Mucosa of descending colon (tissue), 3 donors: ENCODE data around the gene ELF5. TPM values are rescaled to one million over a fixed set of nuclear protein-coding genes. Genes with fewer than 3 reads are reported as not detected.

Experiments
- ATAC-seq: fragments of 200-7000 bp; cut with Tn5 transposase; one replicate; pipeline ENCODE4 v1.9.1; 2020; ENCODE audit warnings: mild to moderate bottlenecking, moderate library complexity
- DNase-seq, 3 donors: peaks; one replicate each; pipeline ENCODE4 v3.0.0-alpha.2; 2020
- H3K36me3 ChIP-seq: fragments of 200-600 bp; one replicate; pipeline ENCODE4 v1.8.0; 2021; ENCODE audit warnings: low read depth, mild to moderate bottlenecking
- H3K4me1 ChIP-seq: fragments of 200-600 bp; one replicate; pipeline ENCODE4 v1.8.0; 2021; ENCODE audit warnings: low read depth, mild to moderate bottlenecking
- H3K4me3 ChIP-seq: fragments of 200-600 bp; one replicate; pipeline ENCODE4 v1.8.0; 2021; ENCODE audit warnings: mild to moderate bottlenecking
- H3K9me3 ChIP-seq: fragments of 200-600 bp; one replicate; pipeline ENCODE4 v1.8.0; 2021; ENCODE audit warnings: mild to moderate bottlenecking
- intact Hi-C, 2 donors: fragments of 100-400 bp; cut with DNase I in 1 of 2; cut with micrococcal nuclease in 1 of 2; formaldehyde crosslinking; loops; one replicate each; pipeline versions ENCODE4 v1.11.0 to v1.11.1; 2022; cut with DNase I, micrococcal nuclease
- total RNA-seq, 3 donors: library from RNA; stranded (reverse); fragmentation: NEBNext Ultra II Directional in 2 of 3; extraction: Animal tissue kit (Norgen Biotek cat#: 25700) in 2 of 3; gene quantifications; one replicate each; pipeline versions ENCODE4 v1.2.1 to v1.2.4, GENCODE V29; 2021 to 2023
- TF ChIP-seq, protein P1 (sequence below): fragments of 200-600 bp; IDR thresholded peaks from one replicate; pipeline ENCODE4 v1.8.0; 2022; ENCODE audit warnings: antibody characterized with exemption, mild to moderate bottlenecking
- donor health status: DM: no; HTN: no; CAD: no; lungs with moderate emphysema.
- donor health status: DM: no; HTN: no; CAD: no.
- donor health status: DM: no; HTN: yes; CAD: no.

Gene ELF5
- total RNA-seq, 3 donors from 2014 or later, result not detected

DNA sequence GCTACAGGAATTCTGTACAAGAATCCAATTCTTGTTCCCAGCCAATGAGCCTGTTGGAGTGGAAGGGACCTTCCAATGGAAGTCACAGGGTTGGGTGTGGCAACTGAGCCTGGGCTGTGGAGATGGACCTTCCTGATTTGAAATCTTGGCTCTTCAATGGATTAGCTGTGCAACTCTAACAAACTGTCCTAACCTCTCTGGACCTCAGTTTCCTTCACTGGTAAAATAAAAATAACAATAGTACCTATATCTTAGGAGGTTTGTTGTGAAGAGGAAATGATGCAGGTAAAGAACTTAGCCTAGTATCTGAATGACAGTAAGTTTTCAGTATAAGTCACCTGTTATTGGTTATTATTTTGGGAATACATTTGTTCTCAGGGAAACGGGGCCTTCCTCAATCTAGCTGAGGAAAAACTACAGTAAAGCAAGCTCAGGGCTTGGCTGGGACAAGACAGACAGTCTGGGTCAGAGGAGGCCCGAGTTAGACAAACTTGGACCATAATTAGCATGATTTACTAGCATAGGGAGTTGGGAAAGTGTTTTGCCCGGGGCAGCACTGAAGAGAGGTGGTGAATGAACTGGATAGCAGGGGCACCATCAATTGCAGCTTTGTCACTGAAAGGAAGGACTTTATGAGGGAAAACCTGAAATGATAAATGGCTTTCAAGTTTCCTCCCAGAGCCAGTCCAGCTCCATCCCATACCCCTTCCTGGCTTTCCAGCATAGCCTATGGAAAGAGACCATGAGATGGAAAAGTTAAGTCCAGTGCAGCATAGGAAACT lies 13.7 kb downstream of the ELF5 start:
- no peaks in the 10 kb centered on the region for H3K4me1 ChIP-seq
- TF ChIP-seq, protein P1, sequence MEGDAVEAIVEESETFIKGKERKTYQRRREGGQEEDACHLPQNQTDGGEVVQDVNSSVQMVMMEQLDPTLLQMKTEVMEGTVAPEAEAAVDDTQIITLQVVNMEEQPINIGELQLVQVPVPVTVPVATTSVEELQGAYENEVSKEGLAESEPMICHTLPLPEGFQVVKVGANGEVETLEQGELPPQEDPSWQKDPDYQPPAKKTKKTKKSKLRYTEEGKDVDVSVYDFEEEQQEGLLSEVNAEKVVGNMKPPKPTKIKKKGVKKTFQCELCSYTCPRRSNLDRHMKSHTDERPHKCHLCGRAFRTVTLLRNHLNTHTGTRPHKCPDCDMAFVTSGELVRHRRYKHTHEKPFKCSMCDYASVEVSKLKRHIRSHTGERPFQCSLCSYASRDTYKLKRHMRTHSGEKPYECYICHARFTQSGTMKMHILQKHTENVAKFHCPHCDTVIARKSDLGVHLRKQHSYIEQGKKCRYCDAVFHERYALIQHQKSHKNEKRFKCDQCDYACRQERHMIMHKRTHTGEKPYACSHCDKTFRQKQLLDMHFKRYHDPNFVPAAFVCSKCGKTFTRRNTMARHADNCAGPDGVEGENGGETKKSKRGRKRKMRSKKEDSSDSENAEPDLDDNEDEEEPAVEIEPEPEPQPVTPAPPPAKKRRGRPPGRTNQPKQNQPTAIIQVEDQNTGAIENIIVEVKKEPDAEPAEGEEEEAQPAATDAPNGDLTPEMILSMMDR, result no peak
- intact Hi-C loops, result no loop called here
- no peak for ATAC-seq
- DNase-seq, result no peak
- H3K36me3 ChIP-seq, result no peaks in the 10 kb centered on the region
- H3K9me3 ChIP-seq, result no peaks in the 10 kb centered on the region
- no peak overlapping the region for H3K4me3 ChIP-seq

DNA sequence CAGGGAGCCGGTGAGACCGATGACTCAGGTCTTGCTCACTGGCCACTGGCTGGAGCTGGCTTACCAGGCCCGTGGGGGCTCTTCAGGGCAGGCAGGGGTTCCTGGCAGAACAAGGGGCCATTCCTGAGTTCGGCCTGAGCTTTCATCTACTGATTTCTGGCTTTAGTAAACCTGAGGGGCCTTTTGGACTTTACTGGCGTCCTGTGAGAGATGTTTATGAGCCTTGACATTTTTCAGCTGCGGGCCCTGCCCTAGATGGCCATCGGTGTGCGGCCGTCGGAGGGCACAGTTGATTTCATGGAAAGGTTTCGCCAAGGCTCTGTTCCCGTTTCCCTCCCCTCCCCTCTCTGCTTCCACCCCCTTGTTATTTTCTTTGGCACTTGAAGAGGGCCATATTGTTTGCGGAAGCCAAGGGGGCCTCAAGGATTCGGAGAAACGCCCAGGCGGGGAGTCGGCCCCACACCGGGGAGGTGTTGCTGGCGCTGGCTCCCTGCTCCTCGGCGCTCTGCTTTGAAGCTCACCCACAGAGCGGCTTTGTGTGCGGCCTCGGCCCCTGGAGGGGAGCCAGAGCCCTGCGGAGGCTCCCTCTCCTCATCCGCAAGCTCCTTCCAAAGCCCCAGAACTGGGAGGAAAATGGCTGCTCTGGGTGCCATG lies 17.7 kb downstream of the ELF5 start:
- Histone ChIP-seq H3K36me3 (no peaks in the 10 kb centered on the region), H3K9me3 (no peaks in the 10 kb centered on the region), H3K4me3 (no peak overlapping the region), H3K4me1 (no peaks in the 10 kb centered on the region)
- intact Hi-C loops, result no loop called here
- TF ChIP-seq, protein P1, result no peak
- no peak for ATAC-seq
- DNase-seq, result no peak

DNA sequence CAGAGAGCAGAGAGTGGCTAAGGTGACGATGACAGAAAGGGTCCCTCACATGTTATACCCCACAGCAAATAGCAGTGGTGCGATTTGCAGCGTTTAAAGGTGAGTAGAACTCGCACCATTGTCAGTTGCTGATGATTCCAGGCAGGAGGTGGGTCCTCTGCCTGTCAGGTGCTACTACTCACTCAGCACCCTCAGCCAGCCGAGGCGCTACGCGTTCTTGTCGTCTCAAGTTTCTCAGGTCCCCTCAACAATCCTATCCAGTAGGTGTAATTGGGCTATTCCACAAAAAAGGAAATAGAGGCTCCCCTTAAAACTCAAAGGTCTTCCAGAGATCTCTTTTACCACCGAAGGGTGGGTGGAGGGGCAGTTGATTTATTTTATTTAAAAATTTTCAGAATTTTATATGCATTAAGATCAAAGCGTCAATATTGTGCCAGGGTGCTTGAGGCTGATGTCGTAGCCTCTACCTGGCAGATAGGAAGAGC lies 18.3 kb downstream of the ELF5 start:
- TF ChIP-seq, protein P1, result no peak
- H3K4me3 ChIP-seq, result no peak overlapping the region
- DNase-seq (no peak), ATAC-seq (no peak)
- H3K36me3 ChIP-seq, result no peaks in the 10 kb centered on the region
- H3K9me3 ChIP-seq, result no peaks in the 10 kb centered on the region
- intact Hi-C loops, result no loop called here
- H3K4me1 ChIP-seq, result no peaks in the 10 kb centered on the region

DNA sequence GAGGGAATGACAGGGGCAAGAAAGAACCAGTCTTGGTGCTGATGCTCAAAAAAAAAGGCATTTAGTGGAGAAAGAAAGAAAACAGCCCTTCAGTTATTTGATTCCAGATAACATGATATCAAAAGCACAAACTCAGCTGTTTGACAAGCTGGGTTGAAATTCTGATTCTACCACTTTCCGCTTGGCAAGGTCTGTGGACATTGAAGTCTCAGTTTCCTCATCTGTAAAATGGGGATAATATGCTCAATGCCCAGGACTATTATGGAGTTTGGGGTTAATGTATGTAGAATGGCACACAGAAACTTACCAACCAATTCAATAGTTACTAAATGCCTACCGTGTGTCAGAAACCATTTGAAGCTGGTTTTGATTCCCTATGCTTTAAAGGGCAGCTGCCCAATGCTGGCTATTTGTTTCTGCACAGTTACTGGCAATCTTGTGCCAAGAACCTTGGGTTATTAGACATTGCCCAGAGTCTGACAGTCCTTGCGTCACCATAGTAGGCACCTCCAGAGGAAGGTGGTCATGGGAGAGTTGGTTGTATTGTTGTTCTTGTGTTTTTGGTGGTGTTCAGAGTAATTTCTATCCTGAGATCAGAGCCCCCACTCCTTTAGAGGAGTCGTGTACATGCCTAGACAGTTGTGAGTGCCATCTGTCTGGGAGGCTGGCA lies 19.5 kb downstream of the ELF5 start:
- Histone ChIP-seq H3K4me3 (no peak overlapping the region), H3K9me3 (no peaks in the 10 kb centered on the region), H3K4me1 (no peaks in the 10 kb centered on the region), H3K36me3 (no peaks in the 10 kb centered on the region)
- intact Hi-C loops, result no loop called here
- TF ChIP-seq, protein P1, result no peak
- ATAC-seq (no peak), DNase-seq (no peak)

DNA sequence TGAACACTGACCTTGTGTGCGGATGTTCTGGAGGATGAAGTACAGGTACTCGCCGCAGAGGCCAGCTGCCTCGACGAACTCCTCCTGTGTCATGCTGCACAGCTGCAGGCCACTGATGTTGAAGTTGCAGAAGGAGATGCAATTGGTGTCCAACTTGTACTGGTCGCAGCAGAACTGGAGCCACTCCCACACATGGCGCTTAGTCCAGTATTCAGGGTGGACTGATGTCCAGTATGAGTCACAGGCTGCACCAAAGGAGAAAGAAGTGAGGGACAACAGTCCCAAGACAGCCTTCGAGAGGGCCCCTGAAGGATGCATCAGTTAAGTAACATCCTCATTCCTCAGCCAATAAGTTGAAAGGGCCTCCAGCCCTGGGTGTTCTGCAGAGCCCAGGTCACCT lies 20.1 kb downstream of the ELF5 start:
- no peaks in the 10 kb centered on the region for H3K4me1 ChIP-seq

More for the DNA sequence above, 20.1 kb downstream of the ELF5 start:
- intact Hi-C loops, result no loop called here
- no peak overlapping the region for H3K4me3 ChIP-seq
- no peaks in the 10 kb centered on the region for H3K9me3 ChIP-seq
- no peak for DNase-seq
- ATAC-seq, result no peak
- TF ChIP-seq, protein P1, result no peak
- H3K36me3 ChIP-seq, result no peaks in the 10 kb centered on the region
